ENCODE data around the gene ALDH3A1.

ALDH3A1 gene

GRCh38 chr17:19703106-19703827, 44.8 kb downstream of the ALDH3A1 start:
- H3K27ac ChIP-seq = no peak overlapping the region
- TF ChIP-seq CTCF (IDR thresholded peaks at IDR 0.05) (no peak), ZFX (IDR thresholded peaks at IDR 0.05; ENCODE audit: borderline replicate concordance) (no peak)

GRCh38 chr17:19702217-19702641, 45.9 kb downstream of the ALDH3A1 start:
- TF ChIP-seq CTCF (IDR thresholded peaks at IDR 0.05) (no peak), ZFX (IDR thresholded peaks at IDR 0.05; ENCODE audit: borderline replicate concordance) (no peak)
- no peak overlapping the region for H3K27ac ChIP-seq
